Psoas muscle (tissue), 8 donors: Measurements from ENCODE around the gene DMAP1. TPM values are rescaled to one million over a fixed set of nuclear protein-coding genes. Genes with fewer than 3 reads are reported as not detected.

Source experiments
- ATAC-seq, 4 donors: fragments of 200-7000 bp; cut with Tn5 transposase; one replicate each; pipeline ENCODE4 v1.9.1; 2020; ENCODE audit warnings: moderate library complexity in 3 of 4, mild to moderate bottlenecking in 2 of 4
- DNase-seq, 2 donors: peaks; one replicate each; pipeline ENCODE4 v3.0.0-alpha.2; 2020
- H3K27ac ChIP-seq: fragments of 200-600 bp; one replicate; pipeline ENCODE4 v1.8.0; 2022
- H3K27me3 ChIP-seq, 3 donors: fragments of 200-600 bp in 1 of 3; one replicate each; pipeline versions ENCODE4 v1.6.1 to v1.8.0; 2013 to 2022; ENCODE audit warnings: low read length in 2 of 3, mild to moderate bottlenecking in 2 of 3, moderate library complexity in 1 of 3; ENCODE audit not compliant: insufficient read depth in 3 of 3
- H3K36me3 ChIP-seq, 2 donors: fragments of 200-600 bp in 1 of 2; one replicate each; pipeline versions ENCODE4 v1.6.1 to v1.8.0; 2013 to 2022; ENCODE audit warnings: low read depth in 1 of 2, mild to moderate bottlenecking in 1 of 2, moderate library complexity in 1 of 2; ENCODE audit not compliant: insufficient read depth in 1 of 2
- H3K4me1 ChIP-seq: fragments of 200-600 bp; one replicate; pipeline ENCODE4 v1.8.0; 2022
- H3K4me3 ChIP-seq: fragments of 200-600 bp; one replicate; pipeline ENCODE4 v1.8.0; 2022; ENCODE audit warnings: mild to moderate bottlenecking
- H3K9me3 ChIP-seq: fragments of 200-600 bp; one replicate; pipeline ENCODE4 v1.8.0; 2022
- WGBS, 3 donors: extraction: QIAGEN DNeasy Blood & Tissue Kit; methylation state at CpG; one replicate each; pipeline versions ENCODE4 v1.1.6 to v1.1.7; 2013; 5-methylcytosine and 5-hydroxymethylcytosine counted together
- intact Hi-C, 2 donors: fragments of 100-400 bp; cut with DNase I; formaldehyde crosslinking; loops; one replicate each; pipeline versions ENCODE4 v1.11.0 to v1.14.2; 2022
- polyA plus RNA-seq, 3 donors: library from polyadenylated mRNA; stranded (reverse); fragments of 200-250 nt; gene quantifications; one replicate each; pipeline ENCODE4 v1.2.3, GENCODE V29; 2013
- total RNA-seq, 4 donors: library from RNA; stranded (reverse); fragmentation: NEBNext Ultra II Directional in 2 of 4; extraction: Animal tissue kit (Norgen Biotek cat#: 25700) in 2 of 4; gene quantifications; one replicate each; pipeline versions ENCODE4 v1.2.1 to v1.2.4, GENCODE V29; 2021 to 2023
- TF ChIP-seq, protein P1 (sequence below): fragments of 200-600 bp; IDR thresholded peaks from one replicate; pipeline ENCODE4 v1.8.0; 2022; ENCODE audit warnings: antibody characterized with exemption
- donor health status: healthy with polysubstance abuse.
- donor health status: DM: no; HTN: no; CAD: no; lungs with moderate emphysema.
- donor health status: Bipolar disorder and iron deficiency.
- donor health status: healthy.
- donor health status: DM: yes; HTN: yes; CAD: no.
- donor health status: DM: no; HTN: no; CAD: no.
- donor health status: DM: no; HTN: no; CAD: no.
- donor health status: DM: yes; HTN: yes; CAD: no.

The DMAP1 gene
- total and polyA plus RNA-seq, 7 donors: 18.3 to 30.5 (median 22.2) TPM

DNA sequence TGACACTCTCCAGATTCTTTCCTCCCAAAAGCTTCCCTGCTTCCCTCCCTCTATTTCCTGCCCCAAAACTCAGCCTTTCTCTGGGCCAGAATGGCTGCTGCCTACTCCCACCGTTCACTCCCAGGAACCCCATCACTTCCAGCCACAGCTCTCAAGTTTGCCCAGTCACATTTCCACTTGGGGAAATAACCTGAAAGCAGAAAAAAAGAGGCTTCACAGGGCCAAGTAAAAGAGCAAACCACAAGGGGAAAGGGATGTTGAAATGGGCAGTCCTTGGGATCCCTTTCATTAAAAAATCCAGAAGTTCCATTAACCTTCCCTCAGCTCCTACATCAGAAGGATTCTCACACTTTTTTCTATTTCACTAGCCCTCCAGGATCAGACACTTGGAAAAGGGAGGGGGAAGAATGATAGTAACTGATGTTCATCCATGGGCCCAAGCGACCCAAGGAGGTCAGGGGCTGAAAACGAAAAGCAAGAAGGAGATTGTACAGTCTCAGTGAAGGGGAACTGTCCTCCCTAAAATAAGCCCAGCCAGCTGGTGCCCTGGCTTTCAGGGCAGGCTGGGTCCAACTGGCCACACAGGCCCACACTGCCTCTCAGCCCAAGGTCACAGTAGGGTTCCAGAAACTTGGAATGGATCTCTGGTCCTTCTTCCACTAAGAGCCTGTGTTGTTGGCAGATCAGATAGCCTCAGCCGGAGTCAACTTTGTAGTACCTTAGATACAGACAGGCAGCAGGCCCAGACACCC, 49.7 kb downstream of the DMAP1 start:
- Histone ChIP-seq H3K4me3 (no peak overlapping the region), H3K27me3 (no peaks in the 10 kb centered on the region), H3K4me1 (no peaks in the 10 kb centered on the region), H3K36me3 (no peaks in the 10 kb centered on the region), H3K9me3 (no peaks in the 10 kb centered on the region), H3K27ac (no peak overlapping the region)
- peak in 1 of 4 donors; percentile 20 for ATAC-seq
- TF ChIP-seq, protein P1, sequence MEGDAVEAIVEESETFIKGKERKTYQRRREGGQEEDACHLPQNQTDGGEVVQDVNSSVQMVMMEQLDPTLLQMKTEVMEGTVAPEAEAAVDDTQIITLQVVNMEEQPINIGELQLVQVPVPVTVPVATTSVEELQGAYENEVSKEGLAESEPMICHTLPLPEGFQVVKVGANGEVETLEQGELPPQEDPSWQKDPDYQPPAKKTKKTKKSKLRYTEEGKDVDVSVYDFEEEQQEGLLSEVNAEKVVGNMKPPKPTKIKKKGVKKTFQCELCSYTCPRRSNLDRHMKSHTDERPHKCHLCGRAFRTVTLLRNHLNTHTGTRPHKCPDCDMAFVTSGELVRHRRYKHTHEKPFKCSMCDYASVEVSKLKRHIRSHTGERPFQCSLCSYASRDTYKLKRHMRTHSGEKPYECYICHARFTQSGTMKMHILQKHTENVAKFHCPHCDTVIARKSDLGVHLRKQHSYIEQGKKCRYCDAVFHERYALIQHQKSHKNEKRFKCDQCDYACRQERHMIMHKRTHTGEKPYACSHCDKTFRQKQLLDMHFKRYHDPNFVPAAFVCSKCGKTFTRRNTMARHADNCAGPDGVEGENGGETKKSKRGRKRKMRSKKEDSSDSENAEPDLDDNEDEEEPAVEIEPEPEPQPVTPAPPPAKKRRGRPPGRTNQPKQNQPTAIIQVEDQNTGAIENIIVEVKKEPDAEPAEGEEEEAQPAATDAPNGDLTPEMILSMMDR: no peak
- intact Hi-C loops: no loop called here
- WGBS, 3 donors: 61 to 75% (median 72%) methylated on average over 4 of the region's 4 CpGs
- no peak for DNase-seq

DNA sequence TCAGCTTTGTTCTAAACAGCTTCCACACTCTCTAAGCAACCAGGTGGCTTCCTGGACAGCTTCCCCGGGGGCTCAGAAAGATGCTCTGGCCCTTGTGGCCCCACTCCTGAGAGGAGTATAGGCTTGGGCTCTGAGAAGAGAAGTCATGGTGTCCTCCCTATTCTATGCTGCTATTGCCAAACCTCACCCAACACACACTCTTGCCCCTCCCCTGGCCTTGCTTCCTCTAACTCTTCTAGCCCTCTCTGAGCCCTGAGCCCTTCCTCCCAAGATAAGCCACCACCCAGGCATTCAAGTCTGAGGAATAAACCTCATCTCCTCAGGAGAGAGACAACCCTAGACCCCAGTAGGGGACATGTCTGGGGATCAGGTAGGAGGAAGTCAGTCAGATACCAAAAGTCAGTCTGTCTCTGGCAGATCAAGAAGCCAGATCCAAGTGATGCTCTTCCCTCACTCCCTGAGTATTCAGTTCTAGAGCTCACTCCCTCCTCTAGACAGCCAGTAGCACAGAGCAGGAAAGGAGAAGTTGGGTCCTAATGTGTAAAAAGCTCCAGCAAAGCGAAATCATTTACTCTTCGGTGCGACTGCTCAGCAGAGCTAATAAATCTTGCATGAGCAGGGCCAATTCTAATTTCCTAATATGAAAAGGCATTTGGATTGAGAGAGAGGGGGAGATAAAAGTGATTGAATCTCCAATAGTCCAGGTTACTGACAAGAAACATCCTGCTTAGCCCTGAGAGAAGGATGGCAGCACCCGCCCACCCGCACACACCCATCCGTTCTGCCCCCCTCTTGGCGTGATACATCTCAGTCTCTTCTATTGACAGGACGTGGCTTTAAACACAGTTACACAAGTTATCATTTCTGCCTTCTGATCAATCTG, 50.5 kb downstream of the DMAP1 start:
- ATAC-seq (peak in 1 of 4 donors; percentile 23), DNase-seq (no peak)
- Histone ChIP-seq H3K36me3 (no peaks in the 10 kb centered on the region), H3K27me3 (no peaks in the 10 kb centered on the region), H3K9me3 (no peaks in the 10 kb centered on the region), H3K27ac (no peak overlapping the region), H3K4me3 (no peak overlapping the region), H3K4me1 (no peaks in the 10 kb centered on the region)
- TF ChIP-seq, protein P1: no peak
- 90 to 94% (median 91%) methylated on average over 9 of the region's 9 CpGs for WGBS, 3 donors
- intact Hi-C loops: no loop called here

DNA sequence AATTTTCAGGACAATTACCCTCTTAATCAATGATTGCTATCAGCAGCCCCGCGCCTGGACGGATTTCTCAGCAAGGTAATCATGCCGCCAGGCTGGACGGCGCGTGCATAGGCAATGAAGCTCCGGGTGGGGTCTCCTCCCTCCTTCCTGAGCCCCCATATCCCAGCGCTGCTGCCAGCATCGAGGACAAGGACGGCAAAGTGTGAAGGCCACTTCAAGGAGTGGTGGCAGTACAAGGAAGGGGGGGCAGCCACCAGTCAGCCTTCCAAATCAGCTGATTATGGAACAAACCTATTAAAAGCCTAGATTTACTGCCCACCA, 51.1 kb downstream of the DMAP1 start:
- no peaks in the 10 kb centered on the region for H3K36me3 ChIP-seq
- DNase-seq (no peak), ATAC-seq (no peak)
- TF ChIP-seq, protein P1: no peak
- no peak overlapping the region for H3K4me3 ChIP-seq
- intact Hi-C loops: no loop called here
- H3K9me3 ChIP-seq: no peaks in the 10 kb centered on the region
- no peak overlapping the region for H3K27ac ChIP-seq
- 93 to 94% (median 94%) methylated on average over 11 of the region's 11 CpGs for WGBS, 3 donors
- no peaks in the 10 kb centered on the region for H3K4me1 ChIP-seq
- no peaks in the 10 kb centered on the region for H3K27me3 ChIP-seq

DNA sequence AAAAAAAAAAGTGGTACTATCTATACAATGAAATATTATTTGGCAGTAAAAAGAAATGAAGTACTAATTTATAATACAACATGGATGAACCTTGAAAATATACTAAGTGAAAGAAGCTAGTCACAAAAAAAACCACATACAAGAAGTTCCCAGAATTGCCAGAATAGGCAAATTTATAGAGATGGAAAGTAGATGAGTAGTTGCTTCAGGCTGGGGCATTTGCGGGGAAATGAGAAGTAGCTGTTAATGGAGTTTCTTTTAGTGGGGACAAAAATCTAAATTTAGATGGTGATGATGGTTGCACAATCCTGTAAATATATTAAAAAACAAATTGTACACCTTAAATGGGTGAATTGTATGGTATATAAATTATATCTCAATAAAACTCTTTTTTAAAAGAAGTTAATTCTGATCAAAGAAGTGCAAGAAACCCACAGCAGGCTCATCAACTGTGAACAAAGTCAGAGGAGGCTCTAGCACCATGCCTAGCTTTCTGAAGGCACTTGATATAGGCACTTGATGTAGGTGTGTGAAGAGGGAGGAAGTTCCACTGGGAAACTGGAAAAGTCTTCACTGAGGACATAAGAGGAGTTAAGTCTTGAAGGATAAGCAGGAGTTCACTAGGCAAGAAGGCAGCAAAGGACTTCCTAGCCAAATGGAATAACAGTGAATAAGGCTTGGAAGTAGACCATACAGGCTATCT, 52.5 kb downstream of the DMAP1 start:
- 92 to 94% (median 92%) methylated on average over 1 of the region's 1 CpG for WGBS, 3 donors
- DNase-seq (no peak), ATAC-seq (no peak)
- intact Hi-C loops: no loop called here
- Histone ChIP-seq H3K4me1 (no peaks in the 10 kb centered on the region), H3K27ac (no peak overlapping the region), H3K9me3 (no peaks in the 10 kb centered on the region), H3K27me3 (no peaks in the 10 kb centered on the region), H3K4me3 (no peak overlapping the region), H3K36me3 (no peaks in the 10 kb centered on the region)
- TF ChIP-seq, protein P1: no peak
